HepG2 (cell line): ENCODE data around the gene RPRD1A. TPM values are rescaled to one million over a fixed set of nuclear protein-coding genes. Genes with fewer than 3 reads are reported as not detected.
"Not testable (repeated sequence)": the region's sequence is repeated elsewhere in the genome, so short reads cannot be mapped to it uniquely, and the experiment has no call there.

Experiments
- ATAC-seq: fragments of 200-7000 bp; cut with Tn5 transposase; 3 replicates; pipeline ENCODE4 v1.9.1; 2020; ENCODE audit warnings: mild to moderate bottlenecking, moderate library complexity
- BruUV-seq: library from RNA; stranded (reverse); fragments of 400-500 nt; replicated peaks from 2 replicates; lab custom pipeline; 2021; lab: Mats Ljungman, UMichigan
- CTCF ChIA-PET: fragments of 300-600 bp; formaldehyde crosslinking; extraction: SDS; loops from one replicate; lab custom pipeline; 2021; ENCODE audit warnings: low total read pairs, inconsistent platforms, low intra/inter-chr PET ratio; lab: Yijun Ruan, JAX
- POLR2A ChIA-PET: fragments of 350-600 bp; sonication (Branson Sonifier 250); formaldehyde crosslinking; loops from one replicate; lab custom pipeline; 2020; ENCODE audit warnings: antibody characterized with exemption, inconsistent platforms; lab: Yijun Ruan, JAX
- DNase-seq: peaks from one replicate; pipeline ENCODE4 v3.0.0-alpha.2; 2015; ENCODE audit warnings: low spot score
- FAIRE-seq: peaks from 3 replicates; lab custom pipeline; 2011; peaks lifted over from hg19 to GRCh38; lab: Jason Lieb, UNC
- H2AFZ ChIP-seq: one replicate; pipeline ENCODE4 v1.6.1; 2011; ENCODE audit warnings: low read length, inconsistent platforms
- H3K27ac ChIP-seq: fragments of 300-600 bp; 3 replicates; pipeline ENCODE4 v1.8.0; 2011; ENCODE audit warnings: mixed run types, mild to moderate bottlenecking, mixed read lengths, low read length, inconsistent platforms; ENCODE audit not compliant: insufficient read depth; ENCODE audit errors: extremely low read length
- H3K27me3 ChIP-seq, 2 experiments: fragments of 200-600 bp in 1 of 2; 2 replicates in 1 of 2; 3 replicates in 1 of 2; pipeline versions ENCODE4 v1.6.0 to v1.8.0; 2011; ENCODE audit warnings: low read length in 2 of 2, mild to moderate bottlenecking in 2 of 2, moderate library complexity in 2 of 2, inconsistent platforms in 1 of 2; ENCODE audit not compliant: insufficient read depth in 2 of 2, control insufficient read depth in 1 of 2
- H3K36me3 ChIP-seq, 2 experiments: fragments of 200-600 bp in 1 of 2; replicated peaks in 1 of 2; 2 replicates in 1 of 2; 3 replicates in 1 of 2; pipeline versions ENCODE4 v1.5.1 to v1.8.0; 2011; ENCODE audit warnings: low read length in 2 of 2, inconsistent platforms in 1 of 2; ENCODE audit not compliant: insufficient read depth in 2 of 2, control insufficient read depth in 1 of 2
- H3K4me1 ChIP-seq: 2 replicates; pipeline ENCODE4 v1.5.1; 2012; ENCODE audit warnings: low read length, inconsistent platforms; ENCODE audit not compliant: insufficient read depth
- H3K4me2 ChIP-seq: 2 replicates; pipeline ENCODE4 v1.6.0; 2011; ENCODE audit warnings: low read depth, low read length, inconsistent platforms
- H3K4me3 ChIP-seq, 3 experiments: fragments of 200-600 bp in 1 of 3; sonication (generic), shearing (Covaris generic) in 1 of 3; replicated peaks in 1 of 3; 2 replicates each; pipeline ENCODE4 v1.5.1; 2011 to 2016; ENCODE audit warnings: low read length in 3 of 3, inconsistent platforms in 2 of 3, low read depth in 2 of 3, mild to moderate bottlenecking in 2 of 3, control low read depth in 1 of 3, mixed read lengths in 1 of 3; ENCODE audit not compliant: insufficient read depth in 1 of 3
- H3K79me2 ChIP-seq: one replicate; pipeline ENCODE4 v1.6.1; 2011; ENCODE audit warnings: low read length, inconsistent platforms; ENCODE audit not compliant: insufficient read depth
- H3K9ac ChIP-seq: 2 replicates; pipeline ENCODE4 v1.6.0; 2011; ENCODE audit warnings: mild to moderate bottlenecking, low read depth, low read length, inconsistent platforms; ENCODE audit not compliant: insufficient read depth
- H3K9me3 ChIP-seq: 2 replicates; pipeline ENCODE4 v1.5.1; 2012; ENCODE audit warnings: mild to moderate bottlenecking, low read length
- H4K20me1 ChIP-seq: 2 replicates; pipeline ENCODE4 v1.6.0; 2011; ENCODE audit warnings: inconsistent platforms, mild to moderate bottlenecking, low read length, moderate library complexity; ENCODE audit not compliant: insufficient read depth
- ATF7 ChIP-seq, 2 experiments: fragments of 450-650 bp in 1 of 2; sonication (generic) in 1 of 2; formaldehyde crosslinking in 1 of 2; IDR thresholded peaks; 2 replicates each; pipeline versions ENCODE4 v1.4.0 to v1.6.1; 2016 to 2020; ENCODE audit warnings: antibody characterized with exemption in 1 of 2, mild to moderate bottlenecking in 1 of 2, missing genetic modification reagents in 1 of 2
- CC2D1A ChIP-seq: sonication (generic); formaldehyde crosslinking; IDR thresholded peaks from 2 replicates; pipeline ENCODE4 v1.8.1; 2023; ENCODE audit warnings: mild to moderate bottlenecking, missing genetic modification reagents
- KAT8 ChIP-seq: IDR thresholded peaks from 2 replicates; pipeline ENCODE4 v1.6.1; 2016; ENCODE audit warnings: missing genetic modification reagents, missing compliant biosample characterization
- ZNF414 ChIP-seq: sonication (generic); formaldehyde crosslinking; IDR thresholded peaks from 2 replicates; pipeline ENCODE4 v1.5.0; 2020; ENCODE audit warnings: missing genetic modification reagents
- ZNF580 ChIP-seq: IDR thresholded peaks from 2 replicates; pipeline ENCODE4 v1.6.1; 2016; ENCODE audit warnings: low read depth, borderline replicate concordance
- ZNF616 ChIP-seq: sonication (generic); formaldehyde crosslinking; IDR thresholded peaks from 2 replicates; pipeline ENCODE4 v1.5.0; 2020; ENCODE audit warnings: low read depth, mild to moderate bottlenecking, missing genetic modification reagents
- WGBS: methylation state at CpG from one replicate; pipeline ENCODE4 v1.1.6; 2017; ENCODE audit warnings: low lambda C conversion rate; 5-methylcytosine and 5-hydroxymethylcytosine counted together
- in situ Hi-C: cut with HindIII; loops from 2 replicates; pipeline ENCODE4 v1.10.0; 2017; ENCODE audit warnings: low pct_unique_long_range_greater_than_20kb; ENCODE audit not compliant: extremely low pct_ligation_motif_present
- intact Hi-C: fragments of 100-400 bp; cut with micrococcal nuclease; formaldehyde crosslinking; loops from one replicate; pipeline ENCODE4 v1.10.0; 2022; ENCODE audit not compliant: unreplicated experiment
- polyA plus RNA-seq, 8 experiments: library from polyadenylated mRNA; depleted of rRNA in 3 of 8; stranded (reverse) in 7 of 8; unstranded in 1 of 8; fragments of >200 nt; fragmentation: Illumina TruSeq in 4 of 8; extraction: Trizol in 4 of 8; gene quantifications; 2 replicates each; pipeline versions ENCODE4 v1.2.1 to v1.2.3, GENCODE V29; 2011 to 2016; ENCODE audit warnings: low read depth in 4 of 8, missing spikeins in 1 of 8, mixed read lengths in 1 of 8; ENCODE audit not compliant: insufficient read depth in 1 of 8
- total RNA-seq, 5 experiments: library from RNA; depleted of rRNA; stranded (reverse); fragments of >200 nt; fragmentation: Illumina TruSeq; extraction: Trizol; gene quantifications; 2 replicates each; pipeline ENCODE4 v1.2.3, GENCODE V29; 2016; ENCODE audit warnings: low read depth in 1 of 5

The RPRD1A gene
- total and polyA plus RNA-seq, 2 of the 13 experiments (the other 11 are each of a cell fraction or from before 2014, with no cell fraction given): 42.5 to 78.2 TPM

- TF ChIP-seq KAT8: peak; percentile 84
- TF ChIP-seq CC2D1A (CRISPR knock-in tag): no peak
Measured at GRCh38 chr18:36067055-36067957, at the start of gene RPRD1A (continued).

GRCh38 chr18:36116771-36117170 is 49.4 kb upstream of the RPRD1A start:
- H3K4me3 ChIP-seq, H3K4me2 ChIP-seq, H4K20me1 ChIP-seq, intact Hi-C loops, in situ Hi-C loops, FAIRE-seq, H3K79me2 ChIP-seq, H3K9ac ChIP-seq, H3K27me3 ChIP-seq, ATAC-seq, POLR2A ChIA-PET, CTCF ChIA-PET, H3K4me1 ChIP-seq, H2AFZ ChIP-seq, BruUV-seq, H3K27ac ChIP-seq, DNase-seq, H3K9me3 ChIP-seq: not testable (repeated sequence)
- 95% methylated on average over 11 of the region's 11 CpGs for WGBS
- peaks cover 17 to 49% of the 10 kb centered on the region in 2 experiments for H3K36me3 ChIP-seq

GRCh38 chr18:36114738-36115137 is 47.4 kb upstream of the RPRD1A start:
- FAIRE-seq (no peak), ATAC-seq (no peak), DNase-seq (no peak)
- no peak overlapping the region for H3K27ac ChIP-seq
- no peak overlapping the region for H2AFZ ChIP-seq
- H3K27me3 ChIP-seq: no peaks in the 10 kb centered on the region
- WGBS: 92% methylated on average over 1 of the region's 1 CpG
- H3K9ac ChIP-seq: no peak overlapping the region
- no peaks in the 10 kb centered on the region for H3K79me2 ChIP-seq
- POLR2A ChIA-PET: no interaction called here
- TF ChIP-seq ZNF580 (CRISPR knock-in tag) (no peak), ATF7 (IDR thresholded peaks at IDR 0.05) (0 out of 2 replicates have a peak, but pooled peaks have one; percentile 7), ATF7 (CRISPR knock-in tag; IDR thresholded peaks at IDR 0.05) (no peak), ZNF616 (CRISPR knock-in tag) (no peak), ZNF414 (CRISPR knock-in tag) (no peak)
- H3K4me1 ChIP-seq: no peaks in the 10 kb centered on the region
- H4K20me1 ChIP-seq: no peaks in the 10 kb centered on the region
- no peak overlapping the region for H3K4me2 ChIP-seq
- in situ Hi-C loops (no loop called here), intact Hi-C loops (no loop called here)
- BruUV-seq: no TSS peak
- H3K4me3 ChIP-seq: no peak overlapping the region
- H3K36me3 ChIP-seq: peaks cover 17 to 48% of the 10 kb centered on the region in 2 experiments
- no peaks in the 10 kb centered on the region for H3K9me3 ChIP-seq
- CTCF ChIA-PET: no interaction called here
